Mesenchymal stem cell (in vitro differentiated cells and primary cell): ENCODE results near the gene GNG2.
A peak's percentile ranks its signal among the peaks of the same experiment; 100 is the strongest.

ENCODE experiments used
- DNase-seq: peaks from one replicate; pipeline ENCODE4 v3.0.0-alpha.2; 2013
- H2AFZ ChIP-seq: one replicate; pipeline ENCODE4 v1.6.1; 2013; ENCODE audit warnings: low read depth, mild to moderate bottlenecking, control low read depth, inconsistent platforms, low read length, moderate library complexity
- H2AK5ac ChIP-seq: 2 replicates; pipeline ENCODE4 v1.6.1; 2013; ENCODE audit warnings: low read length, moderate library complexity, mild to moderate bottlenecking, inconsistent platforms; ENCODE audit not compliant: severe bottlenecking
- H2BK120ac ChIP-seq: one replicate; pipeline ENCODE4 v1.6.1; 2013; ENCODE audit warnings: low read depth, mild to moderate bottlenecking, inconsistent platforms, low read length, moderate library complexity
- H2BK12ac ChIP-seq, 2 experiments: one replicate each; pipeline ENCODE4 v1.6.1; 2013; ENCODE audit warnings: inconsistent platforms in 2 of 2, low read length in 2 of 2, mild to moderate bottlenecking in 2 of 2, moderate library complexity in 2 of 2, control low read depth in 1 of 2
- H2BK15ac ChIP-seq: one replicate; pipeline ENCODE4 v1.6.1; 2013; ENCODE audit warnings: mild to moderate bottlenecking, low read depth, inconsistent platforms; ENCODE audit not compliant: poor library complexity, severe bottlenecking
- H2BK5ac ChIP-seq: 2 replicates; pipeline ENCODE4 v1.6.1; 2013; ENCODE audit warnings: low read depth, mild to moderate bottlenecking, low read length, control low read depth, inconsistent platforms; ENCODE audit not compliant: poor library complexity, severe bottlenecking
- H3K14ac ChIP-seq, 2 experiments: one replicate each; pipeline ENCODE4 v1.6.1; 2013; ENCODE audit warnings: inconsistent platforms in 2 of 2, low read length in 2 of 2, control low read depth in 1 of 2, mild to moderate bottlenecking in 1 of 2, moderate library complexity in 1 of 2
- H3K18ac ChIP-seq, 2 experiments: one replicate each; pipeline ENCODE4 v1.6.1; 2013; ENCODE audit warnings: inconsistent platforms in 2 of 2, low read length in 2 of 2, control low read depth in 1 of 2, low read depth in 1 of 2, mild to moderate bottlenecking in 1 of 2
- H3K23ac ChIP-seq, 2 experiments: one replicate each; pipeline ENCODE4 v1.6.1; 2013; ENCODE audit warnings: inconsistent platforms in 2 of 2, low read length in 2 of 2, mild to moderate bottlenecking in 2 of 2, moderate library complexity in 2 of 2, control low read depth in 1 of 2
- H3K27ac ChIP-seq: 2 replicates; pipeline ENCODE4 v1.5.1; 2013; ENCODE audit warnings: mild to moderate bottlenecking, moderate library complexity, low read length, control low read depth, inconsistent platforms; ENCODE audit not compliant: poor library complexity, severe bottlenecking
- H3K27me3 ChIP-seq, 2 experiments: 2 replicates each; pipeline versions ENCODE4 v1.6.1 to v1.7.0; 2013; ENCODE audit warnings: low read length in 2 of 2, mild to moderate bottlenecking in 2 of 2, moderate library complexity in 2 of 2, control low read depth in 1 of 2, inconsistent platforms in 1 of 2; ENCODE audit not compliant: control insufficient read depth in 1 of 2, insufficient read depth in 1 of 2
- H3K36me3 ChIP-seq, 2 experiments: 2 replicates each; pipeline versions ENCODE4 v1.6.1 to v1.7.0; 2013; ENCODE audit warnings: low read length in 2 of 2, control low read depth in 1 of 2, inconsistent platforms in 1 of 2, low read depth in 1 of 2, mild to moderate bottlenecking in 1 of 2; ENCODE audit not compliant: insufficient read depth in 2 of 2, control insufficient read depth in 1 of 2
- H3K4ac ChIP-seq, 2 experiments: one replicate each; pipeline ENCODE4 v1.6.1; 2013; ENCODE audit warnings: inconsistent platforms in 2 of 2, low read length in 2 of 2, mild to moderate bottlenecking in 2 of 2, moderate library complexity in 2 of 2, control low read depth in 1 of 2, low read depth in 1 of 2
- H3K4me1 ChIP-seq: 2 replicates; pipeline ENCODE4 v1.6.1; 2013; ENCODE audit warnings: low read depth, low read length, control low read depth; ENCODE audit not compliant: control insufficient read depth, insufficient read depth
- H3K4me2 ChIP-seq: 2 replicates; pipeline ENCODE4 v1.6.1; 2013; ENCODE audit warnings: low read length, mild to moderate bottlenecking, inconsistent platforms; ENCODE audit not compliant: poor library complexity, severe bottlenecking
- H3K4me3 ChIP-seq, 2 experiments: 2 replicates each; pipeline versions ENCODE4 v1.5.1 to v1.7.0; 2013; ENCODE audit warnings: low read length in 2 of 2, mild to moderate bottlenecking in 2 of 2, control low read depth in 1 of 2, low read depth in 1 of 2; ENCODE audit not compliant: insufficient read depth in 1 of 2
- H3K79me1 ChIP-seq: replicated peaks from 2 replicates; pipeline ENCODE4 v1.6.1; 2013; ENCODE audit warnings: mild to moderate bottlenecking, control low read depth, low read length, inconsistent platforms; ENCODE audit not compliant: poor library complexity, severe bottlenecking
- H3K9ac ChIP-seq: 2 replicates; pipeline ENCODE4 v1.7.0; 2013; ENCODE audit warnings: mild to moderate bottlenecking, low read length, moderate library complexity
- H3K9me3 ChIP-seq: 2 replicates; pipeline ENCODE4 v1.7.0; 2013; ENCODE audit warnings: mild to moderate bottlenecking, low read length; ENCODE audit not compliant: control insufficient read depth
- H4K8ac ChIP-seq: one replicate; pipeline ENCODE4 v1.6.1; 2013; ENCODE audit warnings: inconsistent platforms, mild to moderate bottlenecking, low read length, moderate library complexity
- H4K91ac ChIP-seq: one replicate; pipeline ENCODE4 v1.6.1; 2013; ENCODE audit warnings: mild to moderate bottlenecking, low read length, inconsistent platforms
- WGBS: methylation state at CpG from one replicate; pipeline ENCODE4 v1.1.7; 2013; ENCODE audit warnings: mixed read lengths; 5-methylcytosine and 5-hydroxymethylcytosine counted together

Gene GNG2

GRCh38 chr14:51852541-51852940, 7.9 kb upstream of the GNG2 start:
- Histone ChIP-seq H3K36me3 (no peaks in the 10 kb centered on the region), H2BK15ac (no peak overlapping the region)

GRCh38 chr14:51855234-51855633, 5.2 kb upstream of the GNG2 start:
- Histone ChIP-seq H3K4me3 (no peak overlapping the region), H2BK15ac (no peak overlapping the region)
- WGBS: 95% methylated on average over 2 of the region's 3 CpGs

More at GRCh38 chr14:51852541-51852940, 7.9 kb upstream of the GNG2 start:
- Histone ChIP-seq H2BK12ac (no peak overlapping the region), H3K4me3 (no peak overlapping the region), H2AFZ (no peak overlapping the region), H2BK120ac (no peak overlapping the region), H3K27me3 (no peaks in the 10 kb centered on the region), H3K14ac (no peak overlapping the region), H2AK5ac (no peak overlapping the region), H4K8ac (no peak overlapping the region), H3K9me3 (no peaks in the 10 kb centered on the region), H4K91ac (no peak overlapping the region), H3K9ac (no peak overlapping the region), H3K18ac (no peak overlapping the region), H3K4me2 (no peak overlapping the region), H2BK5ac (no peak overlapping the region), H3K4me1 (no peaks in the 10 kb centered on the region), H3K79me1 (no peaks in the 10 kb centered on the region), H3K23ac (no peak overlapping the region), H3K27ac (no peak overlapping the region), H3K4ac (no peak overlapping the region)
- DNase-seq: no peak
- WGBS: 89% methylated on average over 2 of the region's 4 CpGs

DNA sequence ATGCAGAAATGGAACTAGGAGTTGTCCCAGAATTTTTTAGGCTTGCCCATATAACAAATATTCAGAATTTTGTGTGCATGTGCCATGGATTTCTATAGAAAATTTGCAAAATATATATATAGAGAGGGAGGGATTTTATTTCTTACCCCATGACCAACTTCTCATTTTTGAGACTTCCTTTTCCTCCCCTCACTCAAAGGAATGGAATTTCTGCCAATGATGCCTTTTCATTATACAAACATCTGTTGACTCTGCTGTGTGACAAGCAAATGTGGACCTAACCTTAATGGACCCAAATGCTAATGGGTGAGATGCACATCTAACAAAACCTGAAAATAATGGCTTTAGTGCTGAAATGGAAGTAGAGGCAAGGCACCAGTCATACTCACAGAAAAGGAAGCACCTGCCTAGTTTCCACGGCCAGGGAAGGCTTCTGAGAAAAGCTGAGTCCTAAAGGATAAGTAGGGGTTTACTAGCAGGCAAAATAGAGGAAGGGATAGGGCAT, 3.6 kb upstream of the GNG2 start:
- no peak for DNase-seq
- Histone ChIP-seq H3K9me3 (no peaks in the 10 kb centered on the region), H2BK5ac (no peak overlapping the region), H3K27ac (no peak overlapping the region), H3K23ac (no peak overlapping the region), H3K14ac (no peak overlapping the region), H2AFZ (no peak overlapping the region), H4K91ac (no peak overlapping the region), H2AK5ac (no peak overlapping the region), H3K18ac (no peak overlapping the region), H2BK15ac (no peak overlapping the region), H3K4ac (no peak overlapping the region), H3K27me3 (no peaks in the 10 kb centered on the region), H3K9ac (no peak overlapping the region), H3K4me2 (no peak overlapping the region), H2BK12ac (no peak overlapping the region), H3K4me3 (no peak overlapping the region), H4K8ac (no peak overlapping the region), H3K4me1 (peaks cover 3% of the 10 kb centered on the region), H3K79me1 (no peaks in the 10 kb centered on the region), H2BK120ac (no peak overlapping the region), H3K36me3 (no peaks in the 10 kb centered on the region)
- 90% methylated on average over 1 of the region's 1 CpG for WGBS

More at GRCh38 chr14:51855234-51855633, 5.2 kb upstream of the GNG2 start:
- no peaks in the 10 kb centered on the region for H3K79me1 ChIP-seq
- DNase-seq: no peak
- H4K8ac ChIP-seq: no peak overlapping the region
- H3K9ac ChIP-seq: no peak overlapping the region
- no peaks in the 10 kb centered on the region for H3K36me3 ChIP-seq
- H3K23ac ChIP-seq: no peak overlapping the region
- no peak overlapping the region for H3K14ac ChIP-seq
- H3K4me2 ChIP-seq: no peak overlapping the region
- no peak overlapping the region for H2BK120ac ChIP-seq
- no peak overlapping the region for H3K4ac ChIP-seq
- H2BK12ac ChIP-seq: no peak overlapping the region
- H3K9me3 ChIP-seq: no peaks in the 10 kb centered on the region
- H3K27ac ChIP-seq: no peak overlapping the region
- no peak overlapping the region for H3K18ac ChIP-seq
- peaks cover 3% of the 10 kb centered on the region for H3K4me1 ChIP-seq
- no peaks in the 10 kb centered on the region for H3K27me3 ChIP-seq
- no peak overlapping the region for H2AFZ ChIP-seq
- H2BK5ac ChIP-seq: no peak overlapping the region
- no peak overlapping the region for H4K91ac ChIP-seq
- H2AK5ac ChIP-seq: no peak overlapping the region

DNA sequence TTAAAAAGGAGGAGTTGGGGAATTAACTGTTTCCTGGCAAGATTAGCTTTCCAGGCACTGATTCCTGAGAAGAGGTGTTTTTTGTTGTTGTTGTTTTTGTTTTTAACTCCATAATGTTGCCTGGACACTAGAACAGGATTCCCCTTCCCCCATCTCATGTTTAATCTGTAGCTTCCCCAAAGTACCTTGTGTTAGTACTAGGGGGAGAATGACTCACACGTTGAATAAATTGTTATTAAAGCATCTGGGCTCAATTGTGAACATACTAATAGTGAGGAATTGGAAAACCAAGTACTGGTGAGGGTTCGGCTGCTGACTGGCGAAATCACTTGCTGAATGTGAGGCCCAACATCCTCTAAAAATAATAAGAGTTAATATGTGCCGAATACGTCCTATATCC, 1.3 kb upstream of the GNG2 start:
- Histone ChIP-seq H3K4me3 (no peak overlapping the region), H2AK5ac (no peak overlapping the region), H2BK12ac (no peak overlapping the region), H3K9me3 (no peaks in the 10 kb centered on the region), H3K79me1 (peaks cover 2% of the 10 kb centered on the region), H3K14ac (no peak overlapping the region), H2BK15ac (no peak overlapping the region), H3K23ac (no peak overlapping the region), H3K18ac (no peak overlapping the region), H4K91ac (no peak overlapping the region), H3K4me1 (peaks cover 3% of the 10 kb centered on the region), H3K9ac (no peak overlapping the region), H3K27me3 (no peaks in the 10 kb centered on the region), H2AFZ (no peak overlapping the region), H3K27ac (no peak overlapping the region), H3K4me2 (no peak overlapping the region), H3K4ac (no peak overlapping the region), H4K8ac (no peak overlapping the region), H2BK5ac (no peak overlapping the region), H2BK120ac (no peak overlapping the region), H3K36me3 (no peaks in the 10 kb centered on the region)
- DNase-seq: peak; percentile 37
- 80% methylated on average over 5 of the region's 5 CpGs for WGBS
